Panc1 (cell line): Measurements from ENCODE around the gene CEMIP. TPM values are rescaled to one million over a fixed set of nuclear protein-coding genes. Genes with fewer than 3 reads are reported as not detected.

Experiments used
- ATAC-seq: fragments of 200-7000 bp; cut with Tn5 transposase; 2 replicates; pipeline ENCODE4 v1.9.1; 2020; ENCODE audit warnings: mild to moderate bottlenecking, moderate library complexity
- BruUV-seq: library from RNA; stranded (reverse); fragments of 400-500 nt; replicated peaks from 2 replicates; lab custom pipeline; 2021; lab: Mats Ljungman, UMichigan
- CTCF ChIA-PET: fragments of 300-600 bp; sonication (Branson Sonifier 250); formaldehyde crosslinking; loops from one replicate; lab custom pipeline; 2022; ENCODE audit warnings: antibody characterized with exemption; lab: Charles Lee
- POLR2A ChIA-PET: fragments of 300-600 bp; sonication (Branson Sonifier 250); formaldehyde crosslinking; loops from one replicate; lab custom pipeline; 2022; ENCODE audit warnings: antibody characterized with exemption; lab: Charles Lee
- DNase-seq: peaks from one replicate; pipeline ENCODE4 v3.0.0-alpha.2; 2010; ENCODE audit warnings: low read depth, low spot score
- H3K27ac ChIP-seq: 2 replicates; pipeline ENCODE4 v1.5.1; 2011; ENCODE audit warnings: mild to moderate bottlenecking, low read length, inconsistent platforms
- H3K27me3 ChIP-seq: fragments of 200-500 bp; sonication (Bioruptor generic); 2 replicates; pipeline ENCODE4 v1.6.0; 2014; ENCODE audit warnings: low read length, inconsistent platforms; ENCODE audit not compliant: control insufficient read depth, insufficient read depth
- H3K36me3 ChIP-seq: fragments of 200-500 bp; sonication (Bioruptor generic); 2 replicates; pipeline ENCODE4 v1.5.1; 2014; ENCODE audit warnings: inconsistent platforms, mild to moderate bottlenecking, low read length, moderate library complexity; ENCODE audit not compliant: control insufficient read depth, insufficient read depth
- H3K4me1 ChIP-seq: 2 replicates; pipeline ENCODE4 v1.5.1; 2011; ENCODE audit warnings: inconsistent platforms, mild to moderate bottlenecking, low read length, moderate library complexity; ENCODE audit not compliant: control insufficient read depth, insufficient read depth
- H3K4me3 ChIP-seq, 2 experiments: 2 replicates each; pipeline ENCODE4 v1.5.1; 2011 to 2012; ENCODE audit warnings: low read depth in 2 of 2, low read length in 2 of 2, mild to moderate bottlenecking in 2 of 2, inconsistent platforms in 1 of 2, moderate library complexity in 1 of 2
- H3K9me3 ChIP-seq: fragments of 200-500 bp; sonication (Bioruptor generic); 2 replicates; pipeline ENCODE4 v1.5.1; 2014; ENCODE audit warnings: low read depth, mild to moderate bottlenecking, inconsistent platforms, low read length, moderate library complexity; ENCODE audit not compliant: control insufficient read depth, insufficient read depth
- CTCF ChIP-seq: fragments of 450-650 bp; IDR thresholded peaks from 2 replicates; pipeline ENCODE4 v1.5.1; 2017; ENCODE audit warnings: mild to moderate bottlenecking
- POLR2AphosphoS5 ChIP-seq: IDR thresholded peaks from 2 replicates; pipeline ENCODE4 v1.6.1; 2012; ENCODE audit warnings: mild to moderate bottlenecking, low read depth, low read length, moderate library complexity
- REST ChIP-seq, 2 experiments: IDR thresholded peaks; 2 replicates each; pipeline ENCODE4 v1.6.1; 2011 to 2012; ENCODE audit warnings: low read depth in 2 of 2, control low read depth in 1 of 2, low read length in 1 of 2, mild to moderate bottlenecking in 1 of 2, moderate library complexity in 1 of 2; ENCODE audit not compliant: insufficient read depth in 1 of 2
- SIN3A ChIP-seq: IDR thresholded peaks from 2 replicates; pipeline ENCODE4 v1.6.1; 2012; ENCODE audit warnings: low read depth, mild to moderate bottlenecking, low read length, moderate library complexity, borderline replicate concordance; ENCODE audit not compliant: insufficient read depth
- TCF7L2 ChIP-seq: IDR thresholded peaks from 2 replicates; pipeline ENCODE4 v1.6.1; 2011; ENCODE audit warnings: mild to moderate bottlenecking, low read depth, low read length, inconsistent platforms
- in situ Hi-C: cut with HindIII; loops from 2 replicates; pipeline ENCODE4 v1.10.0; 2016; ENCODE audit warnings: low sequenced_read_pairs, low pct_unique_long_range_greater_than_20kb
- intact Hi-C: fragments of 100-400 bp; cut with micrococcal nuclease; formaldehyde crosslinking; loops from one replicate; pipeline ENCODE4 v1.10.0; 2022; ENCODE audit not compliant: unreplicated experiment
- total RNA-seq: library from RNA; stranded (reverse); gene quantifications from one replicate; pipeline ENCODE4 v1.2.1, GENCODE V29; 2021; ENCODE audit not compliant: unreplicated experiment

Gene CEMIP
- total RNA-seq, 1 experiment from 2014 or later = 0.46 TPM

- no TSS peak for BruUV-seq
- POLR2A ChIA-PET = no interaction called here
- intact Hi-C loops = no loop called here
- CTCF ChIA-PET = no interaction called here
- no peak overlapping the region for H3K27ac ChIP-seq
- in situ Hi-C loops = no loop called here
- no peak for ATAC-seq
- no peaks in the 10 kb centered on the region for H3K36me3 ChIP-seq
- H3K27me3 ChIP-seq = peaks cover 15% of the 10 kb centered on the region; the same call in 1 of the 2 replicates
- 0 out of 2 replicates have a peak, but pooled peaks cover 4% of the 10 kb centered on the region for H3K4me1 ChIP-seq
- no peaks in the 10 kb centered on the region for H3K9me3 ChIP-seq
- DNase-seq = no peak
- H3K4me3 ChIP-seq = no peak overlapping the region
- no peak for TF ChIP-seq TCF7L2
- TF ChIP-seq SIN3A = no peak
- TF ChIP-seq POLR2AphosphoS5 = no peak
- TF ChIP-seq REST (IDR thresholded peaks at IDR 0.05; ENCODE audit: insufficient read depth in 1 of 2, low read depth in 2 of 2, low read length in 1 of 2) = no peak
- no peak for TF ChIP-seq CTCF
Observed at GRCh38 chr15:80885016-80885579, 105.9 kb downstream of the CEMIP start.

GRCh38 chr15:80887148-80887547 lies 108.0 kb downstream of the CEMIP start:
- Histone ChIP-seq H3K4me1 (0 out of 2 replicates have a peak, but pooled peaks cover 4% of the 10 kb centered on the region), H3K36me3 (no peaks in the 10 kb centered on the region), H3K4me3 (no peak overlapping the region), H3K27me3 (peaks cover 12% of the 10 kb centered on the region; the same call in 1 of the 2 replicates), H3K27ac (no peak overlapping the region), H3K9me3 (no peaks in the 10 kb centered on the region)
- intact Hi-C loops = no loop called here
- CTCF ChIA-PET = interaction anchor here (0.6 kb wide), 1 partner anchor 1968 kb away, joined by 7 read pairs; no protein-coding TSS in a partner anchor
- no TSS peak for BruUV-seq
- ATAC-seq (peak; percentile 86), DNase-seq (no peak)
- TF ChIP-seq SIN3A (no peak), POLR2AphosphoS5 (no peak), REST (IDR thresholded peaks at IDR 0.05; ENCODE audit: insufficient read depth in 1 of 2, low read depth in 2 of 2, low read length in 1 of 2) (no peak), CTCF (no peak), TCF7L2 (no peak)
- POLR2A ChIA-PET = no interaction called here
- in situ Hi-C loops = no loop called here
